SK-MEL-5 (cell line): Measurements from ENCODE around the gene IMMP2L. TPM values are rescaled to one million over a fixed set of nuclear protein-coding genes. Genes with fewer than 3 reads are reported as not detected.
"Not testable (repeated sequence)": the region's sequence is repeated elsewhere in the genome, so short reads cannot be mapped to it uniquely, and the experiment has no call there.

Experiments used
- DNase-seq: peaks from one replicate; pipeline ENCODE4 v3.0.0-alpha.2; 2016; ENCODE audit warnings: low read depth, low spot score
- in situ Hi-C: cut with HindIII; loops from 2 replicates; pipeline ENCODE4 v1.10.0; 2016; ENCODE audit warnings: low sequenced_read_pairs, high pct_unique_total_duplicates, low pct_unique_long_range_greater_than_20kb
- total RNA-seq: library from RNA; depleted of rRNA; stranded (reverse); fragments of >200 nt; shearing (Covaris generic); gene quantifications from 2 replicates; pipeline ENCODE4 v1.2.3, GENCODE V29; 2014

Gene IMMP2L
- total RNA-seq, 1 experiment from 2014 or later, result 58.2 TPM

GRCh38 chr7:111080495-111081105 lies 481.7 kb downstream of the IMMP2L start:
- no peak for DNase-seq
- in situ Hi-C loops, result no loop called here

- in situ Hi-C loops, result no loop called here
- DNase-seq, result no peak
Observed at GRCh38 chr7:111077001-111077400, 485.3 kb downstream of the IMMP2L start.

- no peak for DNase-seq
- in situ Hi-C loops, result no loop called here
Observed at GRCh38 chr7:111076205-111076604, 486.1 kb downstream of the IMMP2L start.

GRCh38 chr7:111075498-111075897 lies 486.8 kb downstream of the IMMP2L start:
- DNase-seq, result no peak
- in situ Hi-C loops, result no loop called here

- in situ Hi-C loops, result no loop called here
Observed at GRCh38 chr7:111074748-111075146, 487.5 kb downstream of the IMMP2L start.

GRCh38 chr7:111074071-111074747 lies 488.1 kb downstream of the IMMP2L start:
- no peak for DNase-seq
- in situ Hi-C loops, result no loop called here

More at GRCh38 chr7:111074748-111075146, 487.5 kb downstream of the IMMP2L start:
- DNase-seq, result no peak

- in situ Hi-C loops, DNase-seq: not testable (repeated sequence)
Observed at GRCh38 chr7:111072658-111073057, 489.6 kb downstream of the IMMP2L start.

- in situ Hi-C loops, result no loop called here
- no peak for DNase-seq
Observed at GRCh38 chr7:111071556-111071955, 490.7 kb downstream of the IMMP2L start.

- DNase-seq, result no peak
- in situ Hi-C loops, result no loop called here
Observed at GRCh38 chr7:111068618-111069017, 493.7 kb downstream of the IMMP2L start.

GRCh38 chr7:111067682-111068081 lies 494.6 kb downstream of the IMMP2L start:
- in situ Hi-C loops, result no loop called here
- DNase-seq, result no peak

GRCh38 chr7:111067251-111067650 lies 495.0 kb downstream of the IMMP2L start:
- in situ Hi-C loops, result no loop called here
- no peak for DNase-seq

GRCh38 chr7:111063166-111063565 lies 499.1 kb downstream of the IMMP2L start:
- in situ Hi-C loops, result no loop called here
- no peak for DNase-seq

GRCh38 chr7:111059833-111060232 lies 502.5 kb downstream of the IMMP2L start:
- in situ Hi-C loops, result no loop called here
- DNase-seq, result no peak

GRCh38 chr7:111057066-111057465 lies 505.2 kb downstream of the IMMP2L start:
- in situ Hi-C loops, result no loop called here
- DNase-seq, result no peak

- DNase-seq, result no peak
- in situ Hi-C loops, result no loop called here
Observed at GRCh38 chr7:111056371-111056770, 505.9 kb downstream of the IMMP2L start.

GRCh38 chr7:111053035-111053434 lies 509.3 kb downstream of the IMMP2L start:
- in situ Hi-C loops, result no loop called here

GRCh38 chr7:111051832-111052231 lies 510.5 kb downstream of the IMMP2L start:
- in situ Hi-C loops, result no loop called here
- DNase-seq, result no peak

More at GRCh38 chr7:111053035-111053434, 509.3 kb downstream of the IMMP2L start:
- no peak for DNase-seq

GRCh38 chr7:111050875-111051416 lies 511.3 kb downstream of the IMMP2L start:
- no peak for DNase-seq
- in situ Hi-C loops, result no loop called here
